ENCODE results near the gene EHD4.

DNA sequence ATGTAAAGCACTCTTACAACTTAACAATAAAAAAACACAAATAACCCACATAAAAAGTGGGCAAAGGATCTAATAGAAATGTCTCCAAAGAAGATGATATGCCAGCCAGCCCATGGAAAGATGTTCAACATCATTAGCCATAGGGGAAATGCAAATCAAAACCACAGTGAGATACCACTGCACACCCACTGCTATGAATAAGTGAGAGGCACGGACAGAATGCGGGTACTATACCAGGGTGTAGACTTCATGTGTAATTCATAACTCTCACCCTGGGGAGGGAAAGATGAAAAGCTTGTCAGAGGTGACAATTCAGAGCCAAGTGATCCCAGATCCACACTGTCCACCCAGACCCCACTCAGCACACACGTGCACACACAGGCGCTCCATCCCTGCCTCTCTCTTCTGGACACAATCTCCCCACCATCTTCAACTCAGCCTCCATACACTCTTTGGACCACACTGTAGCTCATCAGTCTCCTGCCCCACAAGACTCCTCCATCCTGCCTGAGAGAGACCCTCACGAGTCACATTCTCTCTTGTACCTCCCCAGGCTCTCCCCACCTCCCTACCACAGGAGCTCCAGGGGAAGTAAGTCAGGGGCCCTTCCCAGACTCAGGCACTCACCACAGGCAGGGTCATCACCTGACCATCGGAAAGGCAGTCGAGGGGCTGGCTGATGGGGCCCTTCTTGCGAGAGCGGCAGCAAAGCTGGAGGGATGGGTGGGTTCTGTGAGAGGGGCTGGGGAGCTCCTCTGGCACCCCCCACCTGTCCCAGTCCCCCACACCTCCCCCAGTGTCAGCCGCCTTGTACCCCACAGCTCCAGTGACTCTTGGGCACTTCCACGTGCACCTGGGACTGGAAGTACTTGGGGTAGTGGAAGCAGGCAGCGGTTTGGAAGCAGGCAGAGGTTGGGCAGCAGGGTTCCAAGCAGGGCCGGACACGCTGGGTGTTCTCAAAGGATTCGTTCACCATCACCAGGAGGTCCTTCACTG, 27.2 kb upstream of the EHD4 start:
- TF ChIP-seq, protein P1, sequence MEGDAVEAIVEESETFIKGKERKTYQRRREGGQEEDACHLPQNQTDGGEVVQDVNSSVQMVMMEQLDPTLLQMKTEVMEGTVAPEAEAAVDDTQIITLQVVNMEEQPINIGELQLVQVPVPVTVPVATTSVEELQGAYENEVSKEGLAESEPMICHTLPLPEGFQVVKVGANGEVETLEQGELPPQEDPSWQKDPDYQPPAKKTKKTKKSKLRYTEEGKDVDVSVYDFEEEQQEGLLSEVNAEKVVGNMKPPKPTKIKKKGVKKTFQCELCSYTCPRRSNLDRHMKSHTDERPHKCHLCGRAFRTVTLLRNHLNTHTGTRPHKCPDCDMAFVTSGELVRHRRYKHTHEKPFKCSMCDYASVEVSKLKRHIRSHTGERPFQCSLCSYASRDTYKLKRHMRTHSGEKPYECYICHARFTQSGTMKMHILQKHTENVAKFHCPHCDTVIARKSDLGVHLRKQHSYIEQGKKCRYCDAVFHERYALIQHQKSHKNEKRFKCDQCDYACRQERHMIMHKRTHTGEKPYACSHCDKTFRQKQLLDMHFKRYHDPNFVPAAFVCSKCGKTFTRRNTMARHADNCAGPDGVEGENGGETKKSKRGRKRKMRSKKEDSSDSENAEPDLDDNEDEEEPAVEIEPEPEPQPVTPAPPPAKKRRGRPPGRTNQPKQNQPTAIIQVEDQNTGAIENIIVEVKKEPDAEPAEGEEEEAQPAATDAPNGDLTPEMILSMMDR (IDR thresholded peaks at IDR 0.05): no peak
- no peak for TF ChIP-seq FOSL2 (IDR thresholded peaks at IDR 0.05; ENCODE audit: borderline replicate concordance, low read depth)

Data from SK-N-SH (cell line).